ENCODE measurements around the gene CADM1. TPM values are rescaled to one million over a fixed set of nuclear protein-coding genes. Genes with fewer than 3 reads are reported as not detected.
A peak's percentile ranks its signal among the peaks of the same experiment; 100 is the strongest.

The CADM1 gene
- total RNA-seq, 4 donors from 2014 or later, result 89.9 to 351 (median 235) TPM

DNA sequence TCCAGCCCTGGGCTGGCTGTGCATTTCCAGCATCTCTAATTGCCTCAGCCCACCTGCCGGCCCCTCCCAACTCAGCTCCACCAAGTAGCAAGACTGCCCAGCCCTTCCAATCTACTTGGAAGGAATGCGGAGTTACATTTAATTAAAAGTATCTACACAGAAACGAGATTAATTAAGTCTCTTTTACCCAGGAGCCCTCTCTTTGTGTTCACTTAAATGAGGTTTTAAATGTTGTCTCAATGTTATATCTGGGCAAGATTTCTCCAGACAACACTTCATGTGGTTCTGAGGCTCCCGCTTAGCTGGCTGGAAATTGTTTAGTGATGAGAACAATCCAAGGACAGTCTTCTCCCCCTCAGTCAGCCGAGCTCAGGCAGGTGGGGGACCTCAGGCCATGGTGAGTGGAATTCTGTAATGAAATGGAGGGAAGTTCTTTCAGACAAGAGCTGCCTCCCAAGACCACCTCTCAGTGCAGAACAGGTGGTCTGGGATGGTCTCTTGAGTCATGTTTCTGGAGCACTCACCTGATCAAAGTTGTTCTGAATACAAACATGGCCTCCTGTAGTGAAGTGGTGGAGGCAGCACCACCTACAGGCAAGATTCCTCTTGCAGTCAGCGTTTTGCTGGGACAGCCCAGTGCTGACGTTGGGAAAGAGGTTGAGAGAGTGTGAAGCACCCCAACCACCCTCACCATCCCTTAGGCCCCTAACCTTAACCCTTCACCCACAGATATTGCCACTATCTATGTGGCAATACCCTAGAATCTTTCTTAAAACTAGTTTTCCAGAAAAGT lies 371.6 kb downstream of the CADM1 start:
- no peak overlapping the region for H3K4me3 ChIP-seq (replicated peaks in 1 of 3)
- WGBS, 2 donors, result 59 to 66% methylated on average over 7 of the region's 7 CpGs
- H3K27me3 ChIP-seq, result no peaks in the 10 kb centered on the region
- H3K36me3 ChIP-seq, result no peaks in the 10 kb centered on the region
- H3K9me3 ChIP-seq, result no peaks in the 10 kb centered on the region
- peaks cover 0 to 9% of the 10 kb centered on the region in 2 donors for H3K4me1 ChIP-seq
- no peak overlapping the region for H3K27ac ChIP-seq
- DNase-seq, result peak; percentile 11 to 29
- TF ChIP-seq POLR2A (IDR thresholded peaks at IDR 0.05) (no peak), CTCF (IDR thresholded peaks at IDR 0.05) (peak in 3 of 6 experiments; percentile 13 to 23 (median 14))
- intact Hi-C loops (cut with DNase I), result no loop called here

GRCh38 chr11:115129473-115130289 lies 374.5 kb downstream of the CADM1 start:
- TF ChIP-seq POLR2A (IDR thresholded peaks at IDR 0.05) (no peak), CTCF (IDR thresholded peaks at IDR 0.05) (no peak)
- Histone ChIP-seq H3K4me1 (peaks cover 0 to 9% of the 10 kb centered on the region in 2 donors), H3K9me3 (no peaks in the 10 kb centered on the region), H3K27ac (no peak overlapping the region), H3K4me3 (replicated peaks in 1 of 3) (no peak overlapping the region), H3K36me3 (no peaks in the 10 kb centered on the region), H3K27me3 (no peaks in the 10 kb centered on the region)
- 64 to 65% methylated on average over 14 of the region's 14 CpGs for WGBS, 2 donors
- no peak for DNase-seq
- intact Hi-C loops (cut with DNase I), result no loop called here

GRCh38 chr11:115128226-115128625 lies 376.0 kb downstream of the CADM1 start:
- Histone ChIP-seq H3K4me3 (replicated peaks in 1 of 3) (no peak overlapping the region), H3K36me3 (no peaks in the 10 kb centered on the region), H3K27me3 (no peaks in the 10 kb centered on the region), H3K4me1 (peaks cover 0 to 9% of the 10 kb centered on the region in 2 donors), H3K27ac (no peak overlapping the region), H3K9me3 (no peaks in the 10 kb centered on the region)
- DNase-seq, result no peak
- intact Hi-C loops (cut with DNase I), result no loop called here
- TF ChIP-seq CTCF (IDR thresholded peaks at IDR 0.05), result no peak
- TF ChIP-seq POLR2A (IDR thresholded peaks at IDR 0.05), result no peak
- WGBS, 2 donors, result 91 to 96% methylated on average over 4 of the region's 4 CpGs

GRCh38 chr11:115127790-115128189 lies 376.4 kb downstream of the CADM1 start:
- no peak for TF ChIP-seq CTCF (IDR thresholded peaks at IDR 0.05)
- TF ChIP-seq POLR2A (IDR thresholded peaks at IDR 0.05), result no peak
- Histone ChIP-seq H3K9me3 (no peaks in the 10 kb centered on the region), H3K36me3 (no peaks in the 10 kb centered on the region), H3K4me1 (peaks cover 0 to 9% of the 10 kb centered on the region in 2 donors), H3K27me3 (no peaks in the 10 kb centered on the region), H3K4me3 (replicated peaks in 1 of 3) (no peak overlapping the region), H3K27ac (no peak overlapping the region)
- WGBS, 2 donors, result 92 to 97% methylated on average over 3 of the region's 3 CpGs
- DNase-seq, result no peak
- intact Hi-C loops (cut with DNase I), result no loop called here
